HFFc6 (cell line): ENCODE data around the gene PC. TPM values are rescaled to one million over a fixed set of nuclear protein-coding genes. Genes with fewer than 3 reads are reported as not detected.

Source experiments
- DNase-seq: peaks from one replicate; pipeline ENCODE4 v3.0.0-alpha.2; 2018
- H3K27ac Mint-ChIP-seq: 2 replicates; pipeline ENCODE4 v1.8.0; 2020; ENCODE audit warnings: mild to moderate bottlenecking, mixed read lengths
- H3K27me3 Mint-ChIP-seq: 2 replicates; pipeline ENCODE4 v1.8.0; 2021; ENCODE audit warnings: mild to moderate bottlenecking, moderate library complexity, mixed read lengths; ENCODE audit not compliant: insufficient read depth
- H3K36me3 Mint-ChIP-seq: 2 replicates; pipeline ENCODE4 v1.8.0; 2021; ENCODE audit warnings: low read depth, mixed read lengths
- H3K4me1 Mint-ChIP-seq: 2 replicates; pipeline ENCODE4 v1.8.0; 2020; ENCODE audit warnings: low read depth, mixed read lengths
- H3K4me3 Mint-ChIP-seq: 2 replicates; pipeline ENCODE4 v1.8.0; 2020; ENCODE audit warnings: mild to moderate bottlenecking, moderate library complexity, mixed read lengths
- H3K9me3 Mint-ChIP-seq: 2 replicates; pipeline ENCODE4 v1.8.0; 2020; ENCODE audit warnings: mild to moderate bottlenecking, mixed read lengths
- total RNA-seq, 6 experiments: library from RNA; stranded (reverse); fragmentation: NEBNext Ultra II Directional; extraction: Animal tissue kit (Norgen Biotek cat#: 25700); gene quantifications; 2 replicates in 1 of 6; 3 replicates in 5 of 6; pipeline ENCODE4 v1.2.3, GENCODE V29; 2021
- TF ChIP-seq, protein P1 (sequence below): fragments of 200-600 bp; sonication (generic); IDR thresholded peaks from 2 replicates; pipeline ENCODE4 v1.5.0; 2021; ENCODE audit warnings: antibody characterized with exemption, mild to moderate bottlenecking

PC gene
- total RNA-seq, 6 experiments from 2014 or later = 13.2 to 21.8 (median 19.3) TPM

DNA sequence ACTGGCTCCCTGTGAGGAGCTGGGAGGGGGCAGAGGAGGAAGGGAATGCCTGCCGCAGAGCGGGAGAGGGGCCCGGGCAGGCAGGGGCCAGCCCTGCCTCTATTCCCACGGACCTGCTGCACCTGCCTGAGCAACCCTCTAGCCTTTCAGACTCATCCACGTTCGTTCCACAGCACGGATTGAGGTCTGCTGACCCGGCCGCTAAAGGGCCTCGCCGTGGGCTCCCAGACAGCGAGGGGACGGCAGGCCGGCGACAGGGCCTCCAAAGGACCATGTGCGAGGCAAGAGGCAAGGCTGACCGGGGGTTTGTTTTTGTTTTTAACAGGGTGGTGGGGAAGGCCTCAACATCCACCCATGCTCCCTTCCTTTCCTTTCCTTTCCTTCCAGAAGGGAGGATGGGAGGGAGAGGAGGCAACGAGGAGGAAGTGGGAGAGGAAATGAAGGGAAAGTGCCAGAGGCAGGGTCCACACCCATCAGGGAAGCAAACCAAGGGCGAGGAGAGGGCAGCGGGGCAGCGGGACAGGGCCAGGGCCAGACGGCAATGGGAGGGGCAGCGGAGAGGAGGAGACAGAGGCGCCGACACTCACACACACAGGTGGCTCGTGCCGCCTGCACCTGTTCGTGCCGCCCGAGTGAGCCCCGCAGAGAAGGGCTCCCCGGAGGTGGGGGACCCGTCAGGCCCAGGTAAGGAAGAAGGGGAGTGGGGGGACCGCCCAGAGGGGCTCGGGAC, 93.8 kb downstream of the PC start:
- no peaks in the 10 kb centered on the region for H3K9me3 Mint-ChIP-seq
- peaks cover 4% of the 10 kb centered on the region; the same call in 1 of the 2 replicates for H3K36me3 Mint-ChIP-seq
- no peaks in the 10 kb centered on the region for H3K4me1 Mint-ChIP-seq
- no peak overlapping the region for H3K27ac Mint-ChIP-seq
- TF ChIP-seq, protein P1, sequence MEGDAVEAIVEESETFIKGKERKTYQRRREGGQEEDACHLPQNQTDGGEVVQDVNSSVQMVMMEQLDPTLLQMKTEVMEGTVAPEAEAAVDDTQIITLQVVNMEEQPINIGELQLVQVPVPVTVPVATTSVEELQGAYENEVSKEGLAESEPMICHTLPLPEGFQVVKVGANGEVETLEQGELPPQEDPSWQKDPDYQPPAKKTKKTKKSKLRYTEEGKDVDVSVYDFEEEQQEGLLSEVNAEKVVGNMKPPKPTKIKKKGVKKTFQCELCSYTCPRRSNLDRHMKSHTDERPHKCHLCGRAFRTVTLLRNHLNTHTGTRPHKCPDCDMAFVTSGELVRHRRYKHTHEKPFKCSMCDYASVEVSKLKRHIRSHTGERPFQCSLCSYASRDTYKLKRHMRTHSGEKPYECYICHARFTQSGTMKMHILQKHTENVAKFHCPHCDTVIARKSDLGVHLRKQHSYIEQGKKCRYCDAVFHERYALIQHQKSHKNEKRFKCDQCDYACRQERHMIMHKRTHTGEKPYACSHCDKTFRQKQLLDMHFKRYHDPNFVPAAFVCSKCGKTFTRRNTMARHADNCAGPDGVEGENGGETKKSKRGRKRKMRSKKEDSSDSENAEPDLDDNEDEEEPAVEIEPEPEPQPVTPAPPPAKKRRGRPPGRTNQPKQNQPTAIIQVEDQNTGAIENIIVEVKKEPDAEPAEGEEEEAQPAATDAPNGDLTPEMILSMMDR = no peak
- no peak overlapping the region for H3K4me3 Mint-ChIP-seq
- DNase-seq = no peak
- peaks cover 3% of the 10 kb centered on the region; the same call in 1 of the 2 replicates for H3K27me3 Mint-ChIP-seq

DNA sequence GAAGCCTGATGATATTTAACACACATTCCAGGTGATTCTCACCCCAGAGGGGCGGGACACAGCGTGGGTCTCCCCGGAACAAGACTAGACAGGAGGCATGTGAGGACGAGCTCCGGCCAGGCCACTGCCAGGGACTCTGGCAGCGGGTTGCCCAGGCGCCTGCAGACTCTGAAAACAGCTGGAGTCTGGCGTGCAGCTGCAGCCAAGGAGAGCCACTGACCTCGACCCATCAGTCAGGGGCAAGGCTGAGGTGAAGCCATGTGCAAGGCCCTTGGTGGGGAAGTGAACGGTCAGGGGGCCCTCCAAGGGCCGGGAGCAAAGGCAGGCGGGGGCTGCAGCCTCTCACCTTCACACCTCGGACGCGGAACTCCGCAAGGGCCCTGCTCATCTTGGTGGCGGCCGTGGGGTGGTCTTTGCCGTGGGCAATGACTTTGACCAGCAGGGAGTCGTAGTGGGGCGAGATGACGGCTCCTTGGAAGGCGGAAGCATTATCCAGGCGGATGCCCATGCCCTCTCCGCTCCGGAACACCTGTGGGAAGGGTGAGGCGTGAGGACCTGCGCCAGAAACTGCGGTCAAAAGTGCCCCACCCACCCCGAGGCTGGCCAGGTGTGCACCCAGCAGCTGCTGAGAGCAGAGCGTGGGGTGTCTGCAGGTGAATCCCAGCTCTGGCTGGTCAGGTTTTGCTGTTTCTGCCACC, 94.6 kb downstream of the PC start:
- Mint-ChIP-seq H3K4me1 (no peaks in the 10 kb centered on the region), H3K27me3 (peaks cover 3% of the 10 kb centered on the region; the same call in 1 of the 2 replicates), H3K36me3 (peaks cover 4% of the 10 kb centered on the region; the same call in 1 of the 2 replicates), H3K9me3 (no peaks in the 10 kb centered on the region), H3K27ac (no peak overlapping the region), H3K4me3 (no peak overlapping the region)
- TF ChIP-seq, protein P1 = no peak
- DNase-seq = no peak

DNA sequence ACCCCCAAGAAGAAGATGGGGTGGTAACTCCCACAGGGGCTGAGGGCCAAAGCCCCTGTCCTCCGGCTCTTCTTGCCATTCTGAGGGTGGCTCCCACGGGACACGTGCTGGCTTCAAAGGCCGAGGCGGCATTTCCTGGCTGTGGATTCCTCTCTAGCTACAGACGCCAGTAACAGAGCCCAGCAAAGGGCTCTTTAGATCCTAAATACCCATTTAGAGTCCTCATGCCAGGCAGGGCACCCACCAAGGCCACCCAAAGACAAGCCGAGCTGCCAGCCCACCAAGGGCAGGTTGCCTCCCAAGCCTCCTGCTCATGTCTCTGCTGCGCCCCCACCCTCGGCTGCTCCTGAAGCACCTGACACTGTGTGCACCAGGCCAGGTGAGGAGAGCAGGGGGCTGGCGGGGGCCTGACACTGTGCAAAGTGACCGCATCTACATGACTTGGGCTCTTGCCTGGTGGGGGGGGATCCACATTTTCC, 95.6 kb downstream of the PC start:
- Mint-ChIP-seq H3K27ac (no peak overlapping the region), H3K4me1 (no peaks in the 10 kb centered on the region), H3K36me3 (no peaks in the 10 kb centered on the region), H3K27me3 (peaks cover 3% of the 10 kb centered on the region; the same call in 1 of the 2 replicates), H3K4me3 (no peak overlapping the region), H3K9me3 (no peaks in the 10 kb centered on the region)
- TF ChIP-seq, protein P1 = no peak
- no peak for DNase-seq

DNA sequence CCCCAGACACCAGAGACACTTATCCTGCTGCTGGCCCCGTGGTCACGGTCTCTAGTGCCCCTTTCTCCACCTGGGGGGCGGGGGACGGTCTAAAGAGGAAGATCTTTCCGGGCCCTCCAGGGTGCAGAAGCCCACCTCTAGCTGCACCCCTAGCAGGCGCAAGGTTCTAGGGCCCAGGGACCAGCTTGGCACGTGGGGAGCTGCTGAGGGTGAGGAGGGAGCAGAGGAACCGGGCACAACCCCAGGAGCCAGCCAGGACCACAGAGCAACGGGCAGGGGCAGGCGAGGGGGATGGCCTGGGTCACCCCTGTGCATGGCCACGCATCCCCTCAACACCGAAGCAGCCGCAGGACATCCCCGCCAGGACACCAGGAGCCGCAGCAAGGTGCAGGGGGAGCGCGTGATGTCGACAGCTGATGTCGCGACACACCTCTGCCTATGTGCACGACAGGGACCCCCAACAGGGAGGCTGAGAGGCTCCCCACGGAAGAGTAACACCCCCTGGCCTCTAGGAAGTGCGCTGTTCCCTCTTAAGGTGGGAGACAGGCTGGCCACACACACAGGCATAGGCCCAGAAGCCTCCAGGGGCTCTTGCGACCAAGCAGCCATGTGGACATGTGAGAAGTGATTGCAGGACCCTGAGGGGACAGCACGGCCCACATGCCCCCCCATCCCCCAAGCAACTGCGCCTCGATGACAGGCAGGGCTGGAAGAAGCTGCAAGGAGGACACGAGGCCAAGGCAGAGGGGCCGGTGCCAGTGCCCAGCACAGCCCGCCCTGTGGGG, 96.2 kb downstream of the PC start:
- Mint-ChIP-seq H3K9me3 (no peaks in the 10 kb centered on the region), H3K4me1 (no peaks in the 10 kb centered on the region), H3K27ac (no peak overlapping the region), H3K4me3 (no peak overlapping the region), H3K27me3 (peaks cover 3% of the 10 kb centered on the region; the same call in 1 of the 2 replicates), H3K36me3 (no peaks in the 10 kb centered on the region)
- no peak for DNase-seq
- TF ChIP-seq, protein P1 = no peak

DNA sequence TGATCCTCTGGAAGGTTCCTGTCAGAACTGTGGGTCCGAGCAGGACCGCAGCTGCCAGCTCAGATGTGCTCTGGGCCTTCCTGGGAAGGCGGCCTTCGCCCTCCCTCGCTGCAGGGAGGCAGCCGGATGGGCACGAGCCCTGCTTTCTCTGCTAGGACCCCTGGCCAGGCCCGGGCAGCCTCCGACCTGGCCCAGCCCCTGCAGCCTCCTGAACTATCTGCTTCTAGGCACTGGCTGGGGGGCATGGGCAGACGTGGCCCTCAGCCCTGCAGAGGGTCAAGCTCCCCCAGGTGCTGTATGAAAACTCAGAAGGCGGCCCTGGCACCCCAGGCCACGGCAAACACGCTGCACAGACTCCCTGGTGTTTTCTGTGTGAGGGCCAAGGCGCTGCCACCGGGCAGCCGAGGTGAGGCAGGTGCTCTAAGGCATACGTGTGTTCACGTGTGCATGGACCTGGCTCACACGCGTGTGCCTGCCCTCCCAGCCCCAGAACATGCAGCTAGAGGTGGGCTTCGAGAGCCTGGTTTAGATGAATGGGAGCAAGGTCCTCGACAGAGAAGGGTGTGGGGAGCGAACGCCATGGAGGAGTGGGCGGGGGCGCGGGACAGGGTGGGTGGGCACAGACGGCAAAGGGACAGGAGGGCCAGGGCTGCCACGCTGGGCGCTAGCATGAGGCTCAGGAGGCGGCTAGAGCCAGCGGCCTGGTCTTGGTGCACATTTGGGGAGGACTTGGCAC, 97.0 kb downstream of the PC start:
- no peaks in the 10 kb centered on the region for H3K4me1 Mint-ChIP-seq
- H3K36me3 Mint-ChIP-seq = no peaks in the 10 kb centered on the region
- H3K27ac Mint-ChIP-seq = no peak overlapping the region
- TF ChIP-seq, protein P1 = no peak
- DNase-seq = no peak
- no peak overlapping the region for H3K4me3 Mint-ChIP-seq
- H3K9me3 Mint-ChIP-seq = no peaks in the 10 kb centered on the region
- H3K27me3 Mint-ChIP-seq = peaks cover 3% of the 10 kb centered on the region; the same call in 1 of the 2 replicates
